ENCODE measurements around the gene GNAL. TPM values are rescaled to one million over a fixed set of nuclear protein-coding genes. Genes with fewer than 3 reads are reported as not detected.

Gene GNAL
- total RNA-seq, 1 donor from 2014 or later, result 12.0 TPM

- peaks cover 8% of the 10 kb centered on the region for H3K4me1 Mint-ChIP-seq
- H3K36me3 Mint-ChIP-seq, result no peaks in the 10 kb centered on the region
- no peak for DNase-seq (ENCODE audit: low spot score in 2 of 2, unreplicated experiment in 2 of 2)
- TF ChIP-seq CTCF (IDR thresholded peaks at IDR 0.05; ENCODE audit: unreplicated experiment), result no peak
- H3K27me3 Mint-ChIP-seq (ENCODE audit: low read depth), result peaks cover 58% of the 10 kb centered on the region
- H3K27ac Mint-ChIP-seq, result no peak overlapping the region
- H3K4me3 Mint-ChIP-seq, result no peak overlapping the region
- H3K9me3 Mint-ChIP-seq, result no peaks in the 10 kb centered on the region
These were observed 60.2 kb downstream of the GNAL start for GRCh38 chr18:11749305-11749704.

GRCh38 chr18:11750171-11750570 is 61.1 kb downstream of the GNAL start:
- TF ChIP-seq CTCF (IDR thresholded peaks at IDR 0.05; ENCODE audit: unreplicated experiment), result no peak
- H3K4me3 Mint-ChIP-seq, result peak overlapping the region; percentile 33
- H3K36me3 Mint-ChIP-seq, result no peaks in the 10 kb centered on the region
- no peaks in the 10 kb centered on the region for H3K9me3 Mint-ChIP-seq
- no peak for DNase-seq (ENCODE audit: low spot score in 2 of 2, unreplicated experiment in 2 of 2)
- H3K27ac Mint-ChIP-seq, result no peak overlapping the region
- peaks cover 8% of the 10 kb centered on the region for H3K4me1 Mint-ChIP-seq
- peaks cover 59% of the 10 kb centered on the region for H3K27me3 Mint-ChIP-seq (ENCODE audit: low read depth)

- no peak for DNase-seq (ENCODE audit: low spot score in 2 of 2, unreplicated experiment in 2 of 2)
- Mint-ChIP-seq H3K36me3 (no peaks in the 10 kb centered on the region), H3K9me3 (no peaks in the 10 kb centered on the region), H3K4me1 (peaks cover 8% of the 10 kb centered on the region), H3K4me3 (peak overlapping the region; percentile 62), H3K27ac (no peak overlapping the region), H3K27me3 (ENCODE audit: low read depth) (peaks cover 55% of the 10 kb centered on the region)
- no peak for TF ChIP-seq CTCF (IDR thresholded peaks at IDR 0.05; ENCODE audit: unreplicated experiment)
These were observed 61.7 kb downstream of the GNAL start for GRCh38 chr18:11750581-11751310.

GRCh38 chr18:11751341-11752115 is 62.5 kb downstream of the GNAL start:
- Mint-ChIP-seq H3K4me1 (peaks cover 8% of the 10 kb centered on the region), H3K4me3 (peak overlapping the region; percentile 68), H3K27ac (no peak overlapping the region), H3K36me3 (no peaks in the 10 kb centered on the region), H3K9me3 (no peaks in the 10 kb centered on the region), H3K27me3 (ENCODE audit: low read depth) (peaks cover 53% of the 10 kb centered on the region)
- TF ChIP-seq CTCF (IDR thresholded peaks at IDR 0.05; ENCODE audit: unreplicated experiment), result no peak
- DNase-seq (ENCODE audit: low spot score in 2 of 2, unreplicated experiment in 2 of 2), result peak in 1 of 2 experiments; percentile 51

GRCh38 chr18:11752116-11752911 is 63.2 kb downstream of the GNAL start:
- Mint-ChIP-seq H3K27ac (peak overlapping the region; percentile 65), H3K36me3 (no peaks in the 10 kb centered on the region), H3K4me1 (peaks cover 8% of the 10 kb centered on the region), H3K27me3 (ENCODE audit: low read depth) (peaks cover 45% of the 10 kb centered on the region), H3K9me3 (no peaks in the 10 kb centered on the region), H3K4me3 (peak overlapping the region; percentile 68)
- no peak for TF ChIP-seq CTCF (IDR thresholded peaks at IDR 0.05; ENCODE audit: unreplicated experiment)
- peak; percentile 37 to 43 for DNase-seq (ENCODE audit: low spot score in 2 of 2, unreplicated experiment in 2 of 2)

All from mesothelial cell of epicardium (in vitro differentiated cells).